ELF-1 (cell line): Measurements from ENCODE around the gene MAP3K2.

Source experiments
- DNase-seq: peaks from one replicate; pipeline ENCODE4 v3.0.0-alpha.2; 2016; ENCODE audit warnings: low read depth, low spot score

The MAP3K2 gene, protein sequence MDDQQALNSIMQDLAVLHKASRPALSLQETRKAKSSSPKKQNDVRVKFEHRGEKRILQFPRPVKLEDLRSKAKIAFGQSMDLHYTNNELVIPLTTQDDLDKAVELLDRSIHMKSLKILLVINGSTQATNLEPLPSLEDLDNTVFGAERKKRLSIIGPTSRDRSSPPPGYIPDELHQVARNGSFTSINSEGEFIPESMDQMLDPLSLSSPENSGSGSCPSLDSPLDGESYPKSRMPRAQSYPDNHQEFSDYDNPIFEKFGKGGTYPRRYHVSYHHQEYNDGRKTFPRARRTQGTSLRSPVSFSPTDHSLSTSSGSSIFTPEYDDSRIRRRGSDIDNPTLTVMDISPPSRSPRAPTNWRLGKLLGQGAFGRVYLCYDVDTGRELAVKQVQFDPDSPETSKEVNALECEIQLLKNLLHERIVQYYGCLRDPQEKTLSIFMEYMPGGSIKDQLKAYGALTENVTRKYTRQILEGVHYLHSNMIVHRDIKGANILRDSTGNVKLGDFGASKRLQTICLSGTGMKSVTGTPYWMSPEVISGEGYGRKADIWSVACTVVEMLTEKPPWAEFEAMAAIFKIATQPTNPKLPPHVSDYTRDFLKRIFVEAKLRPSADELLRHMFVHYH

DNA sequence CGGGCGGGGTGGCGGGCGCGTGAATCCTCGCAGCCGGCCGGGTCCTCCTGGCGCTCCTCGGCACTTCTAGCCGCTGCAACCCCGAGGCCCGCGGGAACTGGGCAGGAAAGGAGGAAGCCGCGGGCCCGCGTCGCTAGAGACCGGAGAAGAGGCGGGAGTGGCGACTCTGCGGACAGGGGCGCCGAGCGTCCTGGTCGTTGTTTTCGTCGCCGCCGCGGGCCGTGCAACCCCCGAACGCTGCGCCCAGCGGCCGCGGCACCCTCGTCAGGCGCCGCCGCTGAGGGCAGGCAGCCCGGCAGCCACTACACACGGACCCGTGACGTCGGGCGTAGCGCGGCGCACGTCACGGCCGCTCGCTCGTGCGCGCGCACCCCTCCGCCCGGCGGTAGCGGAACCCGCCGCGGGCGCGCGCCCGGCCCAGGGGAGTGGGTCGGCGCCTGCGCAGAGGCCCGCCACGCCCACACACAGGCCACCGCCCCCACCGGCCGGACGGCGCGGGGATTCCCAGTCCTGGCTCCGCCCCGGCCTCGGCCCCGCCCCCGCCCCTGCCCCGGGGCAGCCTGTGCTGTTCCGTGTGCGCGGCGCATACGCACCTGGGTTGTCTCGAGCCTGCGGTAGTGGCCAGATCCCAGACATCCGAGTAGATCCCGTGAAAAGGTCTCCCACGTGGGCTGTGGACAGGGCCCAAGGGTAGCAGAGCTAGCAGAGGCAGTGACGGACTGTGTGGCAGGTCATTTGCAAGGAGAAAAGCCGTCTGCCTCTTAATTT is at the start of gene MAP3K2:
MAP3K2 (minus strand) TSS at position 321 of the 768 bp plus-strand sequence. CDS start 44,846 bp downstream, outside the sequence.
- DNase-seq, result peak; percentile 93

DNA sequence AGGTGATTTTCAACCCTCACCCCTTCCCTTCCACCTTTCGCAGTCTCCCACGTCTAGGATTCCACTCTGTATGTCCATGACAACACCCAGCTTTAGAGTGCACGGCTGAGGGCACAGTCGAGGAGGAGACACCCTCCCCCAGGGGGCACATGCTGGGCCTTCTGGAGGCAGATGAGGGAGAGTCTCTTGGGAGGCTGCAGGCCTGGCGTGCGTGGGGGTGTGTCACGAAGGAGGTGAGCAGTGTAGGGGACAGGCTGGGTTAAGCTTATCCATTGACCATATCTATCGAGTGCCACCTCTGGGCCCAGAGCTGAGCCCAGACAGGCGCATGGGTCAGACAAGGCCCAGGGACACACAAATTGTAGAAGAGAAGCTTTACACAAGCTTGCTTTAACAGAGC is 49.3 kb upstream of the MAP3K2 start:
- no peak for DNase-seq

- no peak for DNase-seq
Observed at GRCh38 chr2:127434515-127434914, 46.7 kb upstream of the MAP3K2 start.

GRCh38 chr2:127431408-127432023 is 43.7 kb upstream of the MAP3K2 start:
- DNase-seq, result peak; percentile 14

- DNase-seq, result no peak
Observed at GRCh38 chr2:127429844-127430425, 42.2 kb upstream of the MAP3K2 start.

DNA sequence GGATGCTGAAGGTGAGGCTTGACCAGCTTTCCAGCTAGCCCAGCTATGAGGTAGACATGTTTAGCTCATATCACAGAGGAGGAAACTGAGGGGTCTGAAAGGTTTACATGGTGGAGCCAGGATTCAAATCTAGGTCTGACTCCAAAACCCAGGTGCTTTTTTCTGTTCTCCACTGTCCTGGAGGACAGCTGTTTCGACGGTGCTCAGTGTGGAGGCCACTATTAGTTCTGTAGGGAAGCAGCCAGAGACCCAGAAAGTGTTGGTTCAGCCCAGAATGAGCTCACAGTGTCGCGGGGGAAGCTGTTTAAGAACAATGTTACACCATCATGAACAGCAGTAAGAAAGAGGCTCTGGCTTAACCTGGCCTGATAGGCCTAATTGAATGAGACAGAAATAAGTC is 41.5 kb upstream of the MAP3K2 start:
- DNase-seq, result no peak

DNA sequence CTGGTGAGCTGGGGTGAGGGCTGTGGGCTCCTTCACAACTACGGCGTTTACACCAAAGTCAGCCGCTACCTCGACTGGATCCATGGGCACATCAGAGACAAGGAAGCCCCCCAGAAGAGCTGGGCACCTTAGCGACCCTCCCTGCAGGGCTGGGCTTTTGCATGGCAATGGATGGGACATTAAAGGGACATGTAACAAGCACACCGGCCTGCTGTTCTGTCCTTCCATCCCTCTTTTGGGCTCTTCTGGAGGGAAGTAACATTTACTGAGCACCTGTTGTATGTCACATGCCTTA is 41.0 kb upstream of the MAP3K2 start:
- DNase-seq, result no peak

GRCh38 chr2:127428057-127428814 is 40.5 kb upstream of the MAP3K2 start:
- no peak for DNase-seq

DNA sequence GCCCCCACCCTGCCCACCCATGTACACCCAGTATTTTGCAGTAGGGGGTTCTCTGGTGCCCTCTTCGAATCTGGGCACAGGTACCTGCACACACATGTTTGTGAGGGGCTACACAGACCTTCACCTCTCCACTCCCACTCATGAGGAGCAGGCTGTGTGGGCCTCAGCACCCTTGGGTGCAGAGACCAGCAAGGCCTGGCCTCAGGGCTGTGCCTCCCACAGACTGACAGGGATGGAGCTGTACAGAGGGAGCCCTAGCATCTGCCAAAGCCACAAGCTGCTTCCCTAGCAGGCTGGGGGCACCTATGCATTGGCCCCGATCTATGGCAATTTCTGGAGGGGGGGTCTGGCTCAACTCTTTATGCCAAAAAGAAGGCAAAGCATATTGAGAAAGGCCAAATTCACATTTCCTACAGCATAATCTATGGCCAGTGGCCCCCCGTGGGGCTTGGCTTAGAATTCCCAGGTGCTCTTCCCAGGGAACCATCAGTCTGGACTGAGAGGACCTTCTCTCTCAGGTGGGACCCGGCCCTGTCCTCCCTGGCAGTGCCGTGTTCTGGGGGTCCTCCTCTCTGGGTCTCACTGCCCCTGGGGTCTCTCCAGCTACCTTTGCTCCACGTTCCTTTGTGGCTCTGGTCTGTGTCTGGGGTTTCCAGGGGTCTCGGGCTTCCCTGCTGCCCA is 39.7 kb upstream of the MAP3K2 start:
- DNase-seq, result no peak

- DNase-seq, result no peak
Observed at GRCh38 chr2:127426501-127427354, 39.0 kb upstream of the MAP3K2 start.

GRCh38 chr2:127425540-127426490 is 38.0 kb upstream of the MAP3K2 start:
- no peak for DNase-seq

DNA sequence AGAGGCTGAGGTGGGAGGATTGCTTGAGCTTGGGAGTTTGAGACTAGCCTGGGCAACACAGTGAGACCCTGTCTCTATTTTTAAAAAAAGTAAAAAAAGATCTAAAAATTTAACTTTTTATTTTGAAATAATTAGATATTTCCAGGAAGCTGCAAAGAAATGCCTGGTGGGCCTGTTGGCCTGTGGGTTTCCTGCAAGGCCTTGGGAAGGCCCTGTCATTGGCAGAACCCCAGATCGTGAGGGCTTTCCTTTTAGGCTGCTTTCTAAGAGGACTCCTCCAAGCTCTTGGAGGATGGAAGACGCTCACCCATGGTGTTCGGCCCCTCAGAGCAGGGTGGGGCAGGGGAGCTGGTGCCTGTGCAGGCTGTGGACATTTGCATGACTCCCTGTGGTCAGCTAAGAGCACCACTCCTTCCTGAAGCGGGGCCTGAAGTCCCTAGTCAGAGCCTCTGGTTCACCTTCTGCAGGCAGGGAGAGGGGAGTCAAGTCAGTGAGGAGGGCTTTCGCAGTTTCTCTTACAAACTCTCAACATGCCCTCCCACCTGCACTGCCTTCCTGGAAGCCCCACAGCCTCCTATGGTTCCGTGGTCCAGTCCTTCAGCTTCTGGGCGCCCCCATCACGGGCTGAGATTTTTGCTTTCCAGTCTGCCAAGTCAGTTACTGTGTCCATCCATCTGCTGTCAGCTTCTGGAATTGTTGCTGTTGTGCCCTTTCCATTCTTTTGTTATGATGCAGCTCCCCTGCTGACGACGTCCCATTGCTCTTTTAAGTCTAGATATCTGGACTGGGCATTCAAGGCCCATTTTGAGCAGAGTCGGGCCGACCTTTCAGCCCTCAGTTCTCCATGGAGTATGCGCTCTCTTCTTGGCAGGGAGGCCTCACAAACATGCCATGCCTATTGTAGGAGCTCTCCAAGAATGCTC is 37.1 kb upstream of the MAP3K2 start:
- peak; percentile 36 for DNase-seq

- no peak for DNase-seq
Observed at GRCh38 chr2:127423880-127424279, 36.1 kb upstream of the MAP3K2 start.

- no peak for DNase-seq
Observed at GRCh38 chr2:127423478-127423843, 35.7 kb upstream of the MAP3K2 start.

DNA sequence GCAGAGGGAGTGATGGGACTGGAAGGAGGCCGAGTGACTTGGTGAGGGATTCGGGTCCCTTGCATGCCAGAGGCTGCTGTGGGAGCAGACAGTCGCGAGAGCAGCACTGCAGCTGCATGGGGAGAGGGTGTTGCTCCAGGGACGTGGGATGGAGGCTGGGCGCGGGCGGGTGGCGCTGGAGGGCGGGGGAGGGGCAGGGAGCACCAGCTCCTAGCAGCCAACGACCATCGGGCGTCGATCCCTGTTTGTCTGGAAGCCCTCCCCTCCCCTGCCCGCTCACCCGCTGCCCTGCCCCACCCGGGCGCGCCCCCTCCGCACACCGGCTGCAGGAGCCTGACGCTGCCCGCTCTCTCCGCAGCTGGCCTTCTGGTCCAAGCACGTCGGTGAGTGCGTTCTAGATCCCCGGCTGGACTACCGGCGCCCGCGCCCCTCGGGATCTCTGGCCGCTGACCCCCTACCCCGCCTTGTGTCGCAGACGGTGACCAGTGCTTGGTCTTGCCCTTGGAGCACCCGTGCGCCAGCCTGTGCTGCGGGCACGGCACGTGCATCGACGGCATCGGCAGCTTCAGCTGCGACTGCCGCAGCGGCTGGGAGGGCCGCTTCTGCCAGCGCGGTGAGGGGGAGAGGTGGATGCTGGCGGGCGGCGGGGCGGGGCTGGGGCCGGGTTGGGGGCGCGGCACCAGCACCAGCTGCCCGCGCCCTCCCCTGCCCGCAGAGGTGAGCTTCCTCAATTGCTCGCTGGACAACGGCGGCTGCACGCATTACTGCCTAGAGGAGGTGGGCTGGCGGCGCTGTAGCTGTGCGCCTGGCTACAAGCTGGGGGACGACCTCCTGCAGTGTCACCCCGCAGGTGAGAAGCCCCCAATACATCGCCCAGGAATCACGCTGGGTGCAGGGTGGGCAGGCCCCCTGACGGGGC is 35.0 kb upstream of the MAP3K2 start:
- no peak for DNase-seq

DNA sequence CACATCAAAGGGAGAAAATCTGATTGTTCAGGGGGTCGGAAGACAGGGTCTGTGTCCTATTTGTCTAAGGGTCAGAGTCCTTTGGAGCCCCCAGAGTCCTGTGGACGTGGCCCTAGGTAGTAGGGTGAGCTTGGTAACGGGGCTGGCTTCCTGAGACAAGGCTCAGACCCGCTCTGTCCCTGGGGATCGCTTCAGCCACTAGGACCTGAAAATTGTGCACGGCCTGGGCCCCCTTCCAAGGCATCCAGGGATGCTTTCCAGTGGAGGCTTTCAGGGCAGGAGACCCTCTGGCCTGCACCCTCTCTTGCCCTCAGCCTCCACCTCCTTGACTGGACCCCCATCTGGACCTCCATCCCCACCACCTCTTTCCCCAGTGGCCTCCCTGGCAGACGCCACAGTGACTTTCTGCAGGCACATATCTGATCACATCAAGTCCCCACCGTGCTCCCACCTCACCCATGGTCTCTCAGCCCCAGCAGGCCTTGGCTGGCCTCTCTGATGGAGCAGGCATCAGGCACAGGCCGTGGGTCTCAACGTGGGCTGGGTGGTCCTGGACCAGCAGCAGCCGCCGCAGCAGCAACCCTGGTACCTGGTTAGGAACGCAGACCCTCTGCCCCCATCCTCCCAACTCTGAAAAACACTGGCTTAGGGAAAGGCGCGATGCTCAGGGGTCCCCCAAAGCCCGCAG is 34.2 kb upstream of the MAP3K2 start:
- DNase-seq, result no peak
